Hepatocyte (in vitro differentiated cells): ENCODE results near the gene VN1R2. TPM values are rescaled to one million over a fixed set of nuclear protein-coding genes. Genes with fewer than 3 reads are reported as not detected.
"Not testable (repeated sequence)": the region's sequence is repeated elsewhere in the genome, so short reads cannot be mapped to it uniquely, and the experiment has no call there.

Experiments
- DNase-seq: peaks from one replicate; pipeline ENCODE4 v3.0.0-alpha.2; 2016; ENCODE audit warnings: low spot score
- H2AFZ ChIP-seq: fragments of 200-600 bp; sonication (generic); 2 replicates; pipeline ENCODE4 v1.6.0; 2016; ENCODE audit warnings: antibody characterized with exemption, mild to moderate bottlenecking
- H3K27ac ChIP-seq: fragments of 200-600 bp; sonication (generic); 2 replicates; pipeline ENCODE4 v1.5.1; 2016; ENCODE audit warnings: mild to moderate bottlenecking
- H3K27me3 ChIP-seq: fragments of 200-600 bp; sonication (generic); 2 replicates; pipeline ENCODE4 v1.6.1; 2016
- H3K36me3 ChIP-seq: fragments of 200-600 bp; sonication (generic); replicated peaks from 2 replicates; pipeline ENCODE4 v1.5.1; 2016; ENCODE audit warnings: low read depth; ENCODE audit not compliant: insufficient read depth
- H3K4me1 ChIP-seq: fragments of 200-600 bp; sonication (generic); 2 replicates; pipeline ENCODE4 v1.5.1; 2016; ENCODE audit warnings: mild to moderate bottlenecking, moderate library complexity; ENCODE audit not compliant: insufficient read depth
- H3K4me2 ChIP-seq: fragments of 200-600 bp; sonication (generic); 2 replicates; pipeline ENCODE4 v1.6.0; 2016
- H3K4me3 ChIP-seq: fragments of 200-600 bp; sonication (generic); 2 replicates; pipeline ENCODE4 v1.5.1; 2016; ENCODE audit warnings: mild to moderate bottlenecking
- H3K79me2 ChIP-seq: fragments of 200-600 bp; sonication (generic); 2 replicates; pipeline ENCODE4 v1.6.0; 2017; ENCODE audit warnings: mild to moderate bottlenecking
- H3K9me2 ChIP-seq: fragments of 200-600 bp; sonication (generic); replicated peaks from 2 replicates; pipeline ENCODE4 v1.6.0; 2017; ENCODE audit warnings: mild to moderate bottlenecking; ENCODE audit not compliant: insufficient read depth
- H3K9me3 ChIP-seq: fragments of 200-600 bp; sonication (generic); 2 replicates; pipeline ENCODE4 v1.5.1; 2016; ENCODE audit warnings: low read depth, mild to moderate bottlenecking
- H4K20me1 ChIP-seq: fragments of 200-600 bp; sonication (generic); 2 replicates; pipeline ENCODE4 v1.6.0; 2016; ENCODE audit warnings: mild to moderate bottlenecking; ENCODE audit not compliant: insufficient read depth, poor library complexity, severe bottlenecking
- CTCF ChIP-seq: fragments of 200-600 bp; sonication (generic); IDR thresholded peaks from 2 replicates; pipeline ENCODE4 v1.5.1; 2016; ENCODE audit warnings: antibody characterized with exemption, mild to moderate bottlenecking; ENCODE audit not compliant: poor library complexity
- EZH2 ChIP-seq: fragments of 200-600 bp; sonication (generic); IDR thresholded peaks from 2 replicates; pipeline ENCODE4 v1.6.1; 2016; ENCODE audit warnings: antibody characterized with exemption, mild to moderate bottlenecking, borderline replicate concordance
- EZH2phosphoT487 ChIP-seq: fragments of 200-600 bp; sonication (generic); IDR thresholded peaks from one replicate; pipeline ENCODE4 v1.6.1; 2018; ENCODE audit warnings: antibody characterized with exemption, mild to moderate bottlenecking, low read depth, moderate library complexity; ENCODE audit not compliant: unreplicated experiment, severe bottlenecking
- WGBS: methylation state at CpG from one replicate; pipeline ENCODE4 v1.1.6; 2016; ENCODE audit warnings: low lambda C conversion rate; ENCODE audit errors: missing lambda C conversion rate; 5-methylcytosine and 5-hydroxymethylcytosine counted together
- polyA plus RNA-seq: library from polyadenylated mRNA; unstranded; fragments of >200 nt; fragmentation: Nextera tagmentation; extraction: Ambion mirVana; gene quantifications from 2 replicates; pipeline ENCODE4 v1.2.1, GENCODE V29; 2016
- total RNA-seq: library from RNA; depleted of rRNA; stranded (reverse); fragments of >200 nt; gene quantifications from 2 replicates; pipeline ENCODE4 v1.2.3, GENCODE V29; 2014

The VN1R2 gene
- total and polyA plus RNA-seq, 2 experiments from 2014 or later = 0.65 TPM; not detected in 1

DNA sequence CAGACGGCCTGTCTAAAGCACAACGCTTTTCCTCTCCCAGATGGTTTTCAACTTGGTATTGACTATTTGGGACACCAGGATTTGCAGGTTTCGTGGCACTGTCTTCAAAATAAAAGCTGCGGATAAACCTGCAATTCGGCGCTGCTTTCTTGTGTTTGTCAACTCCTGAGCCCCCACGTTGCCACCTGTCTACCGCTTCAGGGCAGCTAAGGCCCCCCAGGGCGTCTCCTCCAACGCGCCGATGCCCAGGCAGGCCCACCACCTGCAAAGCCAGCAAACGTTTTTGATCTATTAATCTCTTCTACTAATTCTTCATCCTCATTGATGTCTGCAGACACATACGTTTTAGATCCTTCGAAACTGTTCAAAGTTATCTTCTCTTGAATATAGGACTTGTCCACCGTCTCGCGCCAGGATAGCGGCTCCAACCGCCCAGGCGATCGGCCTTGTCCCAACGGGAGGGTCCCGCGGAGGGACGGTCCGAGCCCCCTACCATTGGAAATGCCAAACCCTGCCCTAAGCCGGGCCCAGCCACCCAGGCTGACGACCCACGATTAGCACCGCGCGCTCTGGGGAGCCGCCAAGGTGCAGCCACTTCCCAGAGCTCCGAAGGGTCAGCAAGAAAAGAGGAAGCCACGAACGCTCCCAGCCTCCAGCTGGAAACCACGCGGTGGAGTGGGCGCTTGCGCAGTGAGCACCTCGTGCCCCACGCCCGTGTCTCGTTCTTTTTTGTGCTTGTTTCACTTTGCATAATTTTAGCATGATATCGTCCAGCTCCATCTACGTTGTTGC lies 32.9 kb downstream of the VN1R2 start:
- H3K27ac ChIP-seq = no peak overlapping the region
- no peaks in the 10 kb centered on the region for H4K20me1 ChIP-seq
- no peaks in the 10 kb centered on the region for H3K4me1 ChIP-seq
- no peak for DNase-seq
- no peaks in the 10 kb centered on the region for H3K9me2 ChIP-seq
- H2AFZ ChIP-seq = no peak overlapping the region
- no peaks in the 10 kb centered on the region for H3K79me2 ChIP-seq
- 94% methylated on average over 47 of the region's 47 CpGs for WGBS
- no peaks in the 10 kb centered on the region for H3K9me3 ChIP-seq
- no peak overlapping the region for H3K4me3 ChIP-seq
- H3K27me3 ChIP-seq = no peaks in the 10 kb centered on the region
- H3K36me3 ChIP-seq = no peaks in the 10 kb centered on the region
- H3K4me2 ChIP-seq = no peak overlapping the region
- TF ChIP-seq EZH2phosphoT487 (no peak), CTCF (no peak), EZH2 (no peak)

GRCh38 chr19:53294786-53295441 lies 36.8 kb downstream of the VN1R2 start:
- no peaks in the 10 kb centered on the region for H3K9me3 ChIP-seq
- H3K36me3 ChIP-seq = no peaks in the 10 kb centered on the region
- no peak overlapping the region for H3K4me2 ChIP-seq
- TF ChIP-seq CTCF (no peak), EZH2phosphoT487 (no peak), EZH2 (no peak)
- peak overlapping the region; percentile 87 for H3K27ac ChIP-seq
- H4K20me1 ChIP-seq = no peaks in the 10 kb centered on the region
- no peak overlapping the region for H2AFZ ChIP-seq
- H3K79me2 ChIP-seq = no peaks in the 10 kb centered on the region
- no peak overlapping the region for H3K4me3 ChIP-seq
- 63% methylated on average over 7 of the region's 7 CpGs for WGBS
- DNase-seq = no peak
- H3K4me1 ChIP-seq = no peaks in the 10 kb centered on the region
- H3K9me2 ChIP-seq = no peaks in the 10 kb centered on the region
- no peaks in the 10 kb centered on the region for H3K27me3 ChIP-seq

- H4K20me1 ChIP-seq, H3K36me3 ChIP-seq, H3K27me3 ChIP-seq, H3K4me2 ChIP-seq, H3K9me3 ChIP-seq, DNase-seq, H3K79me2 ChIP-seq, H2AFZ ChIP-seq, H3K9me2 ChIP-seq, H3K4me3 ChIP-seq, H3K27ac ChIP-seq, H3K4me1 ChIP-seq: not testable (repeated sequence)
- 63% methylated on average over 4 of the region's 8 CpGs for whole genome bisulfite sequencing
Observed at GRCh38 chr19:53301341-53301740, 43.2 kb downstream of the VN1R2 start.

GRCh38 chr19:53308339-53308811 lies 50.3 kb downstream of the VN1R2 start:
- no peaks in the 10 kb centered on the region for H3K27me3 ChIP-seq
- WGBS = 19% methylated on average over 32 of the region's 32 CpGs
- TF ChIP-seq EZH2phosphoT487 (no peak), EZH2 (no peak), CTCF (peak; percentile 67)

More at GRCh38 chr19:53308339-53308811, 50.3 kb downstream of the VN1R2 start:
- peak overlapping the region; percentile 72 for H3K4me2 ChIP-seq
- no peaks in the 10 kb centered on the region for H4K20me1 ChIP-seq
- no peaks in the 10 kb centered on the region for H3K36me3 ChIP-seq
- H3K27ac ChIP-seq = no peak overlapping the region
- H3K4me3 ChIP-seq = no peak overlapping the region
- H3K4me1 ChIP-seq = no peaks in the 10 kb centered on the region
- H3K9me3 ChIP-seq = no peaks in the 10 kb centered on the region
- no peaks in the 10 kb centered on the region for H3K79me2 ChIP-seq
- no peaks in the 10 kb centered on the region for H3K9me2 ChIP-seq
- peak; percentile 55 for DNase-seq
- H2AFZ ChIP-seq = peak overlapping the region; percentile 78
